GM10248 (cell line): ENCODE data around the gene TECPR1.
A peak's percentile ranks its signal among the peaks of the same experiment; 100 is the strongest.

Experiments used
- CTCF ChIA-PET: fragments of 300-600 bp; sonication (Branson Sonifier 250); formaldehyde crosslinking; extraction: SDS; loops from one replicate; lab custom pipeline; 2021; ENCODE audit warnings: antibody characterized with exemption; lab: Yijun Ruan, JAX
- POLR2A ChIA-PET: fragments of 350-650 bp; sonication (Branson Sonifier 250); formaldehyde crosslinking; extraction: SDS; loops from one replicate; lab custom pipeline; 2020; ENCODE audit warnings: antibody characterized with exemption; lab: Yijun Ruan, JAX
- DNase-seq: peaks from one replicate; pipeline ENCODE4 v3.0.0; 2012; ENCODE audit errors: extremely low spot score
- TF ChIP-seq, protein P1 (sequence below): IDR thresholded peaks from 2 replicates; pipeline ENCODE4 v1.5.1; 2012; ENCODE audit warnings: mild to moderate bottlenecking, low read depth; ENCODE audit errors: extremely low read depth, missing control alignments, control extremely low read depth

TECPR1 gene

DNA sequence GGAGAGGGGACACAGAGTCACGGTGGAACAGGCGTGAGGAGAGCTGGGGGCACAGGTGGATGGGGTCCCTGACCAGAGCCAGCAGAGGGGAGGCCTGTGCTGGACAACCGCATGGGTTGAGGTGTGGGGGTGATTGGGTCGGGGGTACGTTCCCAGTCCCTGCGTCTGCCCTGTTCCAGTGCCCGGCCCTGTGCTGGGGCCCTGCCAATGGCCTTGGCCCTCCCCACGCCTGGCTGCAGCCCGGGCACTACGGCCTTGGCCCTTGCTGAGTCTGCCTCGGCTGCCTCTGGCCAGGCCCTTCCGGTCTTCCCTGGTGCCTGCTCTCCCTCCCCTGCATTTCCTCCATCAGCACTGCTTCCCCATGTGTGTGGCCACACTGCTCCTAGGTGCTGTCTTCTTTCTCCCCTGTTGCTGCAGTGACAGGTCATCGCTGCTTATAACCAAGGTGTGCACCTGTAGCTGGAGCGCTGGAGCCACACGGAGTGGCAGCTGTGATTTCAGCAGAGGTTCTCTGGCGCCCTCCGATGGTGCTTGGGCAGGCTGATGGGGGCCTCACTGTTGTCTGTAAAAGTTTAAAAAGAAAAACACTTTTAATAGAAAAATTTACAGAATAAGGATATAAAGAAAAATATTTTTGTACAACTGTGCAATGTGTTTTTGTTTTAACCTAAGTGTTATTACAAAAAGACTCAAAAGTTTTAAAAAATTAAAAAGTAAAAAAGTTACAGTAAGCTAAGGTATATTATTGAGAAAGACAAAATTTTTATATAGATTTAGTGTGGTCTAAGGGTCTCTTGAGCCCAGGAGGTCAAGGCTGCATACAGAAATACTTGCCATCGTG lies 86.0 kb downstream of the TECPR1 start:
- ChIA-PET CTCF (interaction anchor here (0.8 to 12.7 kb wide), 16 partner anchors 8 to 146 kb away, joined by 3 to 385 read pairs (median 5); partner anchors contain the start of gene LMTK2), POLR2A (no interaction called here)
- peak; percentile 58 for DNase-seq
- TF ChIP-seq, protein P1, sequence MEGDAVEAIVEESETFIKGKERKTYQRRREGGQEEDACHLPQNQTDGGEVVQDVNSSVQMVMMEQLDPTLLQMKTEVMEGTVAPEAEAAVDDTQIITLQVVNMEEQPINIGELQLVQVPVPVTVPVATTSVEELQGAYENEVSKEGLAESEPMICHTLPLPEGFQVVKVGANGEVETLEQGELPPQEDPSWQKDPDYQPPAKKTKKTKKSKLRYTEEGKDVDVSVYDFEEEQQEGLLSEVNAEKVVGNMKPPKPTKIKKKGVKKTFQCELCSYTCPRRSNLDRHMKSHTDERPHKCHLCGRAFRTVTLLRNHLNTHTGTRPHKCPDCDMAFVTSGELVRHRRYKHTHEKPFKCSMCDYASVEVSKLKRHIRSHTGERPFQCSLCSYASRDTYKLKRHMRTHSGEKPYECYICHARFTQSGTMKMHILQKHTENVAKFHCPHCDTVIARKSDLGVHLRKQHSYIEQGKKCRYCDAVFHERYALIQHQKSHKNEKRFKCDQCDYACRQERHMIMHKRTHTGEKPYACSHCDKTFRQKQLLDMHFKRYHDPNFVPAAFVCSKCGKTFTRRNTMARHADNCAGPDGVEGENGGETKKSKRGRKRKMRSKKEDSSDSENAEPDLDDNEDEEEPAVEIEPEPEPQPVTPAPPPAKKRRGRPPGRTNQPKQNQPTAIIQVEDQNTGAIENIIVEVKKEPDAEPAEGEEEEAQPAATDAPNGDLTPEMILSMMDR, result peak; percentile 53
